ENCODE data around the gene ZBTB7A. TPM values are rescaled to one million over a fixed set of nuclear protein-coding genes. Genes with fewer than 3 reads are reported as not detected.

ZBTB7A gene
- polyA plus RNA-seq, 1 donor, result 8.0 TPM

DNA sequence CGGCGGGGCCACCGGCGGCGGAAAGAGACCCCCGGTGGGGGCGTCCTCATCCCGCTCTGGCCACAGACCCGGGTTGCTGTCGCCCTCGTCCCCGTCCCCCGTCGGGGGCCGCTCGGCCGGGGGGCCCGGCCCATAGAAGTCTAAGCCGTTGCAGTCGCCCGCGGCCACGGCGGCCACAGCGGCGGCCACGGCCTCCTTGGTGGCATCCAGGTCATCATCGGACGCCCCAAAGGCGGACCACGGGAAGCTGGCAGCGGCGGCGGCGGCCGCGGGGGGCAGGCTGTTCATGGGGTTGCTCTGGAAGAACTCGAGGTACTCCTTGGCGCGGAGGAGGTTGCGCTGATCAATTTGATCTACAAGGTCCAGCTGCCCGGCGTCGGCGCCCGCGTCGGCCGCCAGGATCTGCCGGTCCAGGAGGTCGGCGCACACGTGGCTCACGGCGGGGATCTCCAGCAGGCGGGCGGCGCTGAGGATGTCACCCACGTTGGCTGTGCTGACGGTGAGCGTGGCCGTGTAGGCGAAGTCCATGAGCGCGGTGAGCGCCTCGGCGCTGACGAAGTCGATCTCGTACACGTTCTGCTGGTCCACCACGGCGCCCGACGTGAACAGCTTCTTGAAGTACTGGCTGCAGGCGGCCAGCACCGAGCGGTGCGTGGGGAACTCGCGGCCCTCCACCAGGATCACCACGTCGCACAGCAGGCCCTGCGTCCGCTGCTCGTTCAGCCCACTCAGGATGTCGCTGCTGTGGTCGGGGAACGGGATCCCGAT, 12.1 kb downstream of the ZBTB7A start:
- no peak for DNase-seq (ENCODE audit: low read depth)

DNA sequence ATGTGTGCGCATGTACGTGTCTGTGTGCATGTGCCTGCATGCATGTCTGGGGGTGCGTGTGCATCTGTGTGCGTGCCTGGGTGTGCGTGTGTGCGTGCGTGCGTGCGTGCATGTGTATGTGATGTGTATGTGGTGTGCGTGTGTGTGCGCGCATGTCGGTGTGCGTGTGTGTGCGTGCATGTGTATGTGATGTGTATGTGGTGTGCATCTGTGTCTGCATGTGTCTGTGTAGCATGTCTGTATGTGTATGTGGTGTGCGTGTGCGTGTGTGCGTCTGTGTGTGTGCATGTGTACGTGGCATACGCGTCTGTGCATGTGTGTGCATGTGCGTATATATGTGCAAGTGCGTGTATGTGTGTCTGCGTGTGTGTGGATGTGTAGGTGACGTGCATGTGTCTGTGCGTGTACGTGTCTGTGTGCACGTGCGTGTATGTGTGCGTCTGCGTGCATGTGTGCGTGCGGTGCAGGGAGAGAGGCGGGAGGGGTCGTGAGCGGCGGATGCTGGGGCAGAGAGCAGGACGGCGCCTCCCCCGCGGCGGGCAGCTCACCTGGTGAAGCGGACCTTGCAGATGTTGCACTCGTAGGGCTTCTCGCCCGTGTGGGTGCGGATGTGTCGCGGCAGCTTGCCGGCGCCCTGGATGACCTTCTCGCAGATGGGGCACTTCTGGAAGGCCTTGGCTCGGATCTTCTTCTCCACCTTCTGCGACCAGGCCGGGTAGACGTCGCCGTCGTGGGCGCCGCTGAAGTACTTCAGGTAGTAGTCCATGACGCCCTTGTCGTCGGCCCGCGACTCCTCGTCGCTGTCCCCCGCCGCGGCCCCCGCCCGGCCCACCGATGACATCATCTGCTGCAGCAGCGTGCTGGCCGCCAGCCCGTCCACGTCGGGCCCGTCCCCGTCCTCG, 13.0 kb downstream of the ZBTB7A start:
- no peak for DNase-seq (ENCODE audit: low read depth)

DNA sequence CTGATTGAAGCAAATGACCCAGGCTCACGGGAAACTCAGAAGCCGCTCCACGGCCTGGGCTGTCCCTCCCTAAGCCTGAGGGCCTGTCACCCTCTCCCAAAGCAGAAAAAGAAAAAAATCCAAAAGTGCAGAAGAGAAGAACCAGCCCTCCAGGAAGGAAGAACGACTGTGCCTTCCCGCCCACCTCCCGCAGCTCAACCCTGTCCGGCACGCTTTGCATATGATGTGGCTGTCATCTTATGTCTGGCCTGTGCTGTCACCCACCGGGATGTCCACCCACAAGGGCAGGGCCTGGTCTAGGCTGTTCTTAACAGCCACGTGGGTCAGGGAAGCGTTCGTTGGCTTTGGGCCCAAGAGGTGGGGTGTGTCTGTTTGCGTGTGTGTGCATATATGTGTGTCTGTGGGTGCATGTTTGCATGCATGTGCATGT, 13.7 kb downstream of the ZBTB7A start:
- no peak for DNase-seq (ENCODE audit: low read depth)

DNA sequence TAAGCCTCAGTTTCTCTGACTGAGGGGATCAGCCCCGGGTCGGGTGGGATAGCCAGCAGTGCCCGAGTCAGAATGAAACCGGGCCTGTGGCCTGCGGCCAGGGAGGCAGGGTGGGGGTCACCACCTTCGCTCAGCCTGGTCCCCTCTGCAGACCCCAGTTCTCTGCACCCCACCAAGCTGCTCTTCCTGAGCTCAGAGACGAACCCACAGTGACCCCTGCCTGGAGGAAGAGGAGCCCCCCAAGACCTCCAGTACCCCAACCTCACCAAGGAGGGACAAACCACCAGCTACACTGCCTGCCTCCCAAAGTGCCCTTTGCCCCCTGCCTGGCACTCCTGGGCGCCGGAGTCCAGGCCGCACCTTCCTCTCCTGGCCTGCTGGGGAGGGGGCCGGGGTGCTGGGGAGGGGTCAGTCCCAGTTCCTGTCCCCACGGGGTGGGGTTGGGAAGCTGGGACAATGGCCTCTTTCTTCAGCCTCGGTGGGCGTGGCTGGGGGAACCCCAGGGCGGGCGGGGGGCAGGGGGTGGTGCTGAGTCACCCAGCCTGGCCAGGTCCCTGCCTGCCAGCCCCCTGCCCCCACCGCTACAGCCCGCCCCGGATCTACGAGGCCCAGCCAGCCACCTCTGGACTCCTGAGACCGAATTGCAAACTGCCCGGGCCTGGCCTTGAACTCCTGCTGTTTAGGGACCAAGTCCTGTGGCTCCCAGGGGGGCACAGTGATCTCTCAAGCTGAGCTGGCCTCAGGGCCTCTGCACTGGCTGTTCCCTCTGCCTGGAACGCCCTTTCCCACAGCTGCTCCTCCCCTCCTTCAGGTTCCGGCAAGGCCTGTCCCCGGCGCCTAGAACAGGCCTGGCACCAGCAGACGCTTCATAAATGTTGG, 14.3 kb downstream of the ZBTB7A start:
- no peak for DNase-seq (ENCODE audit: low read depth)

DNA sequence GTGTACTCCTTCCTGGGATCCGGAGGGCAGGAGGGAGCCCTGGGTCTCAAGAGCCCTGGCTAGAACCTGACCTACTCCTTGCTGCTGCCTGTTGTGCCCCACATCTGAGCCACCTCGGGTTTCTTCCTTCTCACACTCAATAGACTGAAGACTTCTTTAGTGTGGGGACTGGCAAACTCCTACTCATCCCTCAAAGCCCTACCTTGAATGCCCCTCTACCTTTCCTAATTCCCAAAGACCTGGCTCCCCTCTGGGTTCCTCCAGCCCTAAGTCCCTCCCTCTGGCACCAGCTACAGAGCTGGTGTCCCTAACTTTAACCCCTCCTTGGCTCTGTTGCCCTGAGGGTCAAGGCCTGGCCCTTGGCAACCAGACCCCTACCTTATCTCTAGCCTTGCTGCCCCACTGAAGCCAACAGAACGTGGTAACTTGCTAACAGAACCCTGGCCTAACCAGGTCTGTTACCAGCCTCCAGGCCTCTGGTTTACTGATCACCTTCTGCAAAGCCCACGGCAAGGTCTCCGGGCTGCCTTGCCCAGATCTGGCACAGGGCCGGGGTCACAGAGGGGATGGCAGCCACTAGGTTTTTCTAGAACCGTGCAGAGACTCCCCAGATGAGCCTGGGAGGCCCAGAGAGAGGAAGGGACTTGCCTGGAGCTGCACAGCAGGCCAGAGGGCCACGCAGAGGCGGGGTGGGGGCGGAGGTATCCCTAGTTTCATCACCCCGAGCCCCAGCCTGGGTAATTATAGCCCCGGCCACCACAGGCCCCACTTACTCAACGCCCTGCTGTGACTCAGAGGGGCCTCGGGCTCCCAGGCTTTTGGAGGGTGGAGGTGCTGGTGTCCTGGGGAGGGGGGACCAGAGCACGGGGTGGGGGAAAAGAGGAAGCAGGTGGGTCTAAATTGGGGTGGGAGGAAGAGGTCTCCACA, 15.3 kb downstream of the ZBTB7A start:
- DNase-seq (ENCODE audit: low read depth), result no peak

DNA sequence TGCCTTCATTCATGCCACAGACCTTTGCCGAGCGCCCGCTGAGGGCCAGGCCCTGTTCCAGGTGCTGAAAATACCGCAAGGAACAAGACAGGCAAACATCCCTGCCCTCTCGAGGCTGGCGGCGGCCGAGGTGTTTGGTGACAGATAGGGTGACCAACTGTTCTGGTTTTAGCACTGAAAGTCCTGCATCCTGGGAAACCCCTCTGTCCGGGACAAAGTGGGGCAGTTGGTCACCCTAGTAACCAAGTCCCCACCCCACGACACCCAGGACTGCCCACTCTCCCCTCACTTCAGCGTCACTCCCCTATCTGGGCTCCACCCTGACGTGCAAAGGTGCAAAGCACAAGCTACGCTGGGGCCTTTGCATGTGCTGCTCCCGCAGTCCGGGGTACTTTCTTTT, 17.3 kb downstream of the ZBTB7A start:
- DNase-seq (ENCODE audit: low read depth), result no peak

DNA sequence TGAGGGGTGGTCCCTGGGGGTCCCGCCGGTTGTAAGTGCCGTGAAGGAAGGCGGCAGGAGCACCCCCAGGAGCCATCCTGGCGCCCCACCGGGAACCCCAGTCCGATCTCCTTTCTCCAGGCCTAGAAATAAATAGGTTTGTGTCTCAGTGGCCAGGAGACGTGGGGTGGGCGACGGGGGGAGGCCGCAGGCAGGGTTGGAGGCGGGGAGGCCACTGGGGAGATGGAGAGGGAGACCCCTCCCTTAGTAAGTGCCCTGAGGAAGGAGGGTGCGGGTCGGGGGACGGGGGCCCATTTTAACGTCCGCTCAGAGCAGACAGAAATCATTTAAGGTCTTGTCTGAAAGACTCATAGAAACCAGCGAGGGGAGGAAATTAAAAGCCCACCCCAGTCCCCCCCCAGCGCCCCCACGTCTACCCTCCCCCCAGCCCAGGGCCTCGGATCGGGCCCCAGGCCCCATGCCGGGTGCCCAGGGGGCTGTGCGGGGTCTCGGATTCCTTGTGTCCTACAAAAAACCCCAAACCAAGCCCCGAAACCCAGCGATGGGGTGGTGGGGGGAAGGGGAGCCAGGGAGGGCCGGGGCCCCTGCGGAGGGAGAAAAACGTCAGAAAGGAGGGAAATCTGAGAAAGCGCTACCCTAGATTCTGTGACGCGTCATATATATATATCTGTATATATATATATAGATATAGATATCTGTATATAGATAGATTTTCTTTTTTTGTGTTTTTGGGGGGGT, 19.6 kb downstream of the ZBTB7A start:
- DNase-seq (ENCODE audit: low read depth), result no peak

DNA sequence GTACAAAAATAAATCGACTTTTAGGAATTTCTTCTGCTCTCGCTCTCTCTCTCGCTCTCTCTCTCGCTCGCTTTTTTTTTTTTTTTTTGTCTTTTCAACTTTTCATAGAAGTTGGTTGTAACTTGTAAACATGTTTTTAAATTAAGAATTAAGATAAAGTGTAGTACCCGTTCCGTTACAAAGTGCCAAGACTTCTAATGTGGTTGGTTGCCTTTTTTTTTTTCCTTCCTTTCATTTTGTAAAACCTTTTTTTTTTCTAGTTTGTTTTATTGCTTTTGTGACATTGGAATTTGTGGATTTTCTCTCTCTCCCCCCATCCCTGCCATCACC, 20.4 kb downstream of the ZBTB7A start:
- DNase-seq (ENCODE audit: low read depth), result no peak

DNA sequence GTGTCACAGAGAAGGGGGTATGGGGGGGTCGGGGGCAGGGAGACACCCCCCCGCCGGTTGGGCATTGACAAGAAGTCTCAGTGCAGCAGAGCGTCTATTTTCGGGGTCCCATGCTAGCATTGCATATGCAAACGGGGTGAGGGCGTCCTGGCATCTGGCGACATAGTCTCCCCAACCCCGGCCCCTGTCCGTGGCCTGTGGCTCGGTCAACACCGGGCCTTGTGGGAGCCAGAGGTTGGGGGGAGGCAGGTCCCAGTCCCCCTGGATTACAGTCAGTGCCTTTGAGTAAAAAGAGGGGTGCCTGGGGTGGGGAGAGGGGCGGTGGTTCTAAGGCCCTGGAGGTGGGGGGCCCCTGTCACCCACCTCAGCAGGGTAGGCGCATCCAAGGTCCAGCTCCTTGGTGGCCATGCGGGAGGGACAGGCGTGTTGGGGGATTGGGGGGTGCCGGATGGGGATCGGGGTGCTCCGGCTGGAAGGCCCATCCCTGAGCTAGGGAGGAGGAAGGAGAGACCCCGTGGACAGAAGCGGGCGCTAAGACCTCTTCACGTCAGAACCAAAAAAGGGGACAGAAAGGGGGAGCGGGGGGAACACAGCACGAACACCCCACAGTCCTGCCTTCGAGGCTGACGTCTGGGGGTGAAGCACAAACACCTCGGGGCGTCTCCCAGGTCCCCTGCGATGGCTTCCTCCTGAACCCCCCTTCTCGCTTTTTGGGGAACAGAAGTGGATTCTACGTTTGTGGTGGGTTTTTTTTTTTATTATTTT, 20.9 kb downstream of the ZBTB7A start:
- no peak for DNase-seq (ENCODE audit: low read depth)

DNA sequence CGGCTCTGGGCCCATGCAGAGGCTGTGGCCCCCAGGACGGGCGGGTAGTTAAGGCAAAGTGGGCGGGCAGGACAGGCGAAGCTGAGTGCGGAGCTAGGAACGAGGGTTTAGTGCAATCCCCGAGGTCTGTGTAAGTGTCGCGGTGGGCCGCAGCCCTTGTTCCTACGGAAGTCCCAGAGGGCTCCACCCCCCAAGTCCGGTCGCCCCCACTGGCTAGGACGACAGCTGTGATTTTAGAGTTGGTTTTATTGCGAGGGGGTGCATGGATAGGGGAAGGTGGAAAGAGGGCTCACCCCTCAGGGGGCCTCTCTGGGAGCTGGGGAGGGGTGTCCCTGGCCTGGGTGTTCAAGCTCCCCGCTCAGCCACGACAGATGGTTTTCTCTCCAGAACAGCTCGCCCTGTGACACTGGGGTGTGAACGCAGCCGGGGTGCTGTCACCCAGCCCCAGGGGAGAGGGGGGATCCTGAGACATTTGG, 21.7 kb downstream of the ZBTB7A start:
- DNase-seq (ENCODE audit: low read depth), result no peak

DNA sequence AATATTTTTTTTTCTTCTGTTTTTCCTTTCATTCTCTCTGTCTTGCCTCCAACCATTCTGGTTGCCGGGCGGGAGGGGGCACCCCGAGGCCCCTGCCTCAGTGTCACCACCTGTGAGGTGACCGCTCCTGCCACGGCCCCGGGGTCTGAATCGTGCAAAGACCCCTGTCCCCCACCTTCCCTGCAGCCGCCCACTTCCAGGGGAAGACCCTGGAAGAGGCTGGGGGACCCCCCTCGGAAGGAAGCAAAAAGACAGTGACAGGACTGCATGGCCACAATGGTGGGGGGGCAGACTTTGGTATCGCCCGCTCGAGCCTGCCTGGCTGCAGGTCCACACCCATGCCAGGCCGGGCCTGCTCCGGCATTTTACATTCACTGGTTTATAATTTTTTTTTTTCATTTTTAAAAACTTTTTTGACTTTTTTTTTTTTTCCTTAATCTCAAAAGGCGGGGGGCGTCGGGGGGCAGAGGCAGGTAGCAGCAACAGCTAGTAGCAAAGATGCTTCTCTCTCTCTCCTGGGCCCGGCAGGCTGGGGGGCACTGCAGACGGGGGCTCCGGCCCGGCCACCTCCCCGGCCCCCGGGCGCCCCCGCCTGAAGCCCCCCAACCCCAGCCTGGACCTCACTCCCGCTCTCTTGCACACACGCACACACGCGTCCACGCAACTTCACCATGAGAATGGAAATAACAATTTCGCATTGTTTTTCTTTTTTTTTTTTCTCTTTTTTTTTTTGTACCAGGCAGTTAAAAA, 22.6 kb downstream of the ZBTB7A start:
- DNase-seq (ENCODE audit: low read depth), result no peak

DNA sequence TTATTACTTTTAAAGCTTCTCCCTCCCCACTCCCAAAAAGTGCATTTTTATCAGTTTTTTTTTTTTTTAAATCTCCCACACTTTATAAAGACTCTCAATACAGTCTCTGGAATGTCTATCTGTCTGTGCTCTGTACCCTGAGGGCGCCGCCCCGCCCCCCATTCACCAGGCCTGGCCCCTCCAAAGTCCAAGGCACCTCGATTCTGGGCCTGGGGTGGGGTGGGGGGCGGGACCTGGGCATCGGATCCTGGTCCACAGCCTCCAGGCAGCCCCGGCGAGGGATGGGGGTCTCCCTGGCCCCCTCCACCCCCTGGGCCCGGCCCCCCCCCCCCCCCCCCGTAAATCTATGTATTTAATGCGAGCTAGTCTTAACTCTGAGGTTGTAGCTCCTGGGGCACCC, 23.3 kb downstream of the ZBTB7A start:
- no peak for DNase-seq (ENCODE audit: low read depth)

DNA sequence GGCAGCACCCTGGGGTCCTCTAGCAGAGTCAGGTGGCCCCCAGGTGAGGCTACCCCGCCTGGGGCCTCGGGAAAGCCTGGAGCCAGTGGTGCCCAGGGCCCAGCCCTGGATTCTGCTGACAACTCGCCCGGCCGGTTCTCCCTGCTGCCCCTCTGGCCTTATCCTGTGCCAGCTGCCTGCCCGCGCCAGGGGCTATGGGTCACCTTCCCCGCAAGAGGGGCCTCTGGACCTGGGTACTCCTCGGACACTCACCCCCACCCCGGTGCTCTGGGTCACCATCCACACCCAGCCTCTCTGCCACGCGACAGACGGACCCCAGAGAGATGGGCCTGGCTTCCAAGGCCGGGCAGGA, 24.0 kb downstream of the ZBTB7A start:
- no peak for DNase-seq (ENCODE audit: low read depth)

DNA sequence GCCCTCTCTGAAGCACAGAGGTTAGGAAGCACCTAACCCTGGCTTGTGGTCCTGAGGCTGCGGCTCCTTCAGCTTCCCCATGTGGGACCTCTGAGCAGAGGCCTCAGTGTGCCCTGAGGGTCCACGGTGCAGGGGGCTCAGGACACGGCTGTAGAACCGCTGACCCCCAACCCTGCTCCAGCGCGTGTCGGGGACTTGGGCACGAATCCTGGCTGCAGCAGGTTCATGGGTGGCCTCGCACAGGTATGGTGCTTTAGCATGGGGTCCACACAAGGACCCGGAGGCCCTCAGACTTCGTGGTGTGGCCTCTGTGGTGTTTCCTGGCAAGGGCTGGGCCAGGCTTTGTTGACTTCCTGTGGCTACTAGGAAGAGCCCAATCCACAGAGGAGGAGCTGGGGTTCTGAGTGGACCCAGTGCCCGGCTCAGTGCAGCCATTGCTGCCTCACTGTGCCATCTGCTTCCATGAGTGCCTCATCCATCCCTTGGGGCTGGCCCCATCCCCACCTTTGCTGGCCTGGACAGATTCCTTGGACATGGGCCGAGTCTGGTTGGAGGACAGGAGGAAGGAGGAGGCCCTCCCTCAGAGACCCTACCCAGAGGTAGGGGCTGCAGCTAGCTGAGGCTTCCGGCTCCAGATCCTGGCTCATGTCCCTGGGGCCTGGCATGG, 24.5 kb downstream of the ZBTB7A start:
- DNase-seq (ENCODE audit: low read depth), result no peak

DNA sequence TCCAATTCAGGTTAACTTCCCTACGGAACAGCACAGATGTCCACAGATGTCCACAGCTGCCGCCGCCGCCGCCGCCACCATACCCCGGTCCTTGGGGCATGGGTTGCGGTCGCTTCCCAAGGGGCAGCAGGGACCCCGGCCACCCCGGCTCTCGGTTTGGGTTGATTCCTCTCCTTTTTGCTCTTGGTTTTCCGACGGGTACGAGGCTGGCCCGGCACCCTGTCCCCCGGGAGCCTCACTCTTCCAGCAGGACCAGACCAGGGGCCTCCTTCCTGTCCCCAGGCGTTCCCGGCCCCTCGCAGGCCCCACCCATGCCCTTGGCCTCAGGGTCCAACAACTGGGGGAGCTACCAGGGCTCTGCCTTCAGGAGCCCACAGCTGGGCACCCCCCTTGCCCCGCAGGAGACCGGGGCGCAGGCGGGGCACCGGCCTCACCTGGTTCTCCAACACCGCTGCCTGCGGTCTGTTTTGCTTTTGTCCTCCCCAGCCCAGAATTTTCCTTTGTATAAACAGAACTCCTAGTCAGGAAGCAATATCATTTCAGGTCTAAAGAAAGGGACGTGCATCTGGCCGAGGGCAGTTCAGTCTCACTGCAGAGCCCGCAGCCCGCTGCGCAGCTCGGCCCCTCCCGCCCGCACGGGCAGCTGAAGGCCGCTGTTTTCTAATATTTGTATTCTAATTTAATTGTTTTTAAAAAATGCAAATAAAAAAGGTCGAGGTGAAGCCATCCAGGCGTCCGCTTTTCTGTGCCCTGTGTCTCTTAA, 27.9 kb downstream of the ZBTB7A start:
- DNase-seq (ENCODE audit: low read depth), result no peak

DNA sequence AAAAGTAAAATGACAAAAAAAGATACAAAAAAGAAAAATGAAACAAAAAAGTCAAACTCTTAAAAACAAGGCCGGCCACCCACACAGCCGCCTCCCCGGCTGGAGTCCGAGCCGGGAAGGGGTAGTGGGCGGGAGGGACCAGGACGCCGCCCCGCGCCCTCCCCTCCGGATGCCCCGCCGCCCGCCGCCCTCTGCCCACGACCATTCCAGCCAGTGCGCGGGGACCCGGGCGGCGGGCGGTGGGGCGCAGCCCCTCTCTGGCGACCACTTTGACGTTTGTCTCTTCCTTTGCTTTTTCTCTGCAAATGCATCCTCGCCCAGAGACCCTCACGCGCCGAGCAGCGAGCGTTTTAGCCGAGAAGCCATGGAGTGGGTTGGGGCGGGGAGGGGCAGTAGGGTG, 28.6 kb downstream of the ZBTB7A start:
- no peak for DNase-seq (ENCODE audit: low read depth)

DNA sequence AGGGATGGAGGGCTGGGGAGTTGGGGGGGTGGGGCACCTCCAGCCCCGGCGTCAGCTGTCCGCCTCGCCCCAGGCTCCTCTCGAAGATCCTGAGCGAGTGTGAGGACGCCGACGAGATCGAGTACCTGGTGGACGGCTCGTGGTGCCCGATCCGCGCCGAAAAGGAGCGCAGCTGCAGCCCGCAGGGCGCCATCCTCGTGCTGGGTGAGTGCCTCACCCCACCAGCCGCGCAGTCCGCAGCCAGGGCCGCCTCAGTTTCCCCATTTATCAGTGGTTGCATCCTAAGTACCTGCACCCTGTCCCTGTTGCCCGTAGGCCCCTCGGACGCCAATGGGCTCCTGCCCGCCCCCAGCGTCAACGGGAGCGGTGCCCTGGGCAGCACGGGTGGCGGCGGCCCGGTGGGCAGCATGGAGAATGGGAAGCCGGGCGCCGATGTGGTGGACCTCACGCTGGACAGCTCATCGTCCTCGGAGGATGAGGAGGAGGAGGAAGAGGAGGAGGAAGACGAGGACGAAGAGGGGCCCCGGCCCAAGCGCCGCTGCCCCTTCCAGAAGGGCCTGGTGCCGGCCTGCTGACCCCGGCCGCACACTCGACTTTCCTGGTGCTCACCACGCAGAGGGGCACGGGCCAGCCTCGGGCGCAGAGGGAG, 29.3 kb downstream of the ZBTB7A start:
- DNase-seq (ENCODE audit: low read depth), result no peak
